Right atrium auricular region (tissue), 2 donors: ENCODE results near the gene MECR. TPM values are rescaled to one million over a fixed set of nuclear protein-coding genes. Genes with fewer than 3 reads are reported as not detected.

Experiments
- DNase-seq: peaks from one replicate; pipeline ENCODE4 v3.0.0-alpha.2; 2019; ENCODE audit warnings: low spot score
- H3K27ac ChIP-seq, 2 donors: fragments of 200-600 bp; sonication (generic); 1 replicate in 1 of 2; 2 replicates in 1 of 2; pipeline ENCODE4 v1.5.1; 2016 to 2019
- H3K27me3 ChIP-seq, 2 donors: fragments of 200-600 bp; sonication (generic); one replicate each; pipeline versions ENCODE4 v1.5.1 to v1.6.0; 2017 to 2019
- H3K36me3 ChIP-seq: fragments of 200-600 bp; sonication (generic); one replicate; pipeline ENCODE4 v1.5.1; 2016
- H3K4me1 ChIP-seq, 2 donors: fragments of 200-600 bp; sonication (generic); one replicate each; pipeline versions ENCODE4 v1.5.1 to v1.6.0; 2017 to 2019
- H3K4me3 ChIP-seq, 2 donors: fragments of 200-600 bp; sonication (generic); 1 replicate in 1 of 2; 2 replicates in 1 of 2; pipeline ENCODE4 v1.5.1; 2017 to 2019; ENCODE audit warnings: mild to moderate bottlenecking in 1 of 2, moderate library complexity in 1 of 2
- H3K9me3 ChIP-seq, 2 donors: fragments of 200-600 bp; sonication (generic); one replicate each; pipeline ENCODE4 v1.5.1; 2019
- total RNA-seq, 2 donors: library from RNA; depleted of rRNA; stranded (reverse); fragments of >200 nt; gene quantifications; one replicate each; pipeline ENCODE4 v1.1.0, GENCODE V29; 2016
- TF ChIP-seq, protein P1 (sequence below), 2 donors: fragments of 200-600 bp; sonication (generic); IDR thresholded peaks; one replicate each; pipeline ENCODE4 v1.5.1; 2019; ENCODE audit warnings: antibody characterized with exemption in 2 of 2

MECR gene
- total RNA-seq, 2 donors from 2014 or later, result 18.4 to 24.3 TPM

DNA sequence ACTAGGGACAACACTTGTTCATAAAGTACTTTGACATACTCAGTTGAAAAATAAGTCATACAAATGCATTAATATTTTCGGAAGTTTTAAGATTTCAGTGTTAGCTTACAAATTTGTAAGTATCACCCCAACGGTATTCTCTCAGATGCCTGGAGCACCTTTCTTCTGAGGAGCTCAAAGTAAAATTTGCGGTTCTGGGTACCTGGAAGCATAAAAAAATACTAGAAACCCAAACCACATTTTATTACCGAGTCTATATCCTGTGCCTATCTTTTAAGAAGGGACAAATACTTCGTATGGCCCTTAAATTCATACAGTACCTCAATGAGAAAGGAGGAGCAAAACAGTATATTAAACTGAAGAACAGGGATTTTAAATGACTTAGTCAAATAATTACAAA, 59.2 kb downstream of the MECR start:
- peaks cover 22% of the 10 kb centered on the region for H3K36me3 ChIP-seq
- H3K27ac ChIP-seq, result no peak overlapping the region
- no peaks in the 10 kb centered on the region for H3K9me3 ChIP-seq
- peaks cover 0 to 43% of the 10 kb centered on the region in 2 donors for H3K4me1 ChIP-seq
- no peak for DNase-seq
- H3K27me3 ChIP-seq, result no peaks in the 10 kb centered on the region
- H3K4me3 ChIP-seq, result no peak overlapping the region
- TF ChIP-seq, protein P1, sequence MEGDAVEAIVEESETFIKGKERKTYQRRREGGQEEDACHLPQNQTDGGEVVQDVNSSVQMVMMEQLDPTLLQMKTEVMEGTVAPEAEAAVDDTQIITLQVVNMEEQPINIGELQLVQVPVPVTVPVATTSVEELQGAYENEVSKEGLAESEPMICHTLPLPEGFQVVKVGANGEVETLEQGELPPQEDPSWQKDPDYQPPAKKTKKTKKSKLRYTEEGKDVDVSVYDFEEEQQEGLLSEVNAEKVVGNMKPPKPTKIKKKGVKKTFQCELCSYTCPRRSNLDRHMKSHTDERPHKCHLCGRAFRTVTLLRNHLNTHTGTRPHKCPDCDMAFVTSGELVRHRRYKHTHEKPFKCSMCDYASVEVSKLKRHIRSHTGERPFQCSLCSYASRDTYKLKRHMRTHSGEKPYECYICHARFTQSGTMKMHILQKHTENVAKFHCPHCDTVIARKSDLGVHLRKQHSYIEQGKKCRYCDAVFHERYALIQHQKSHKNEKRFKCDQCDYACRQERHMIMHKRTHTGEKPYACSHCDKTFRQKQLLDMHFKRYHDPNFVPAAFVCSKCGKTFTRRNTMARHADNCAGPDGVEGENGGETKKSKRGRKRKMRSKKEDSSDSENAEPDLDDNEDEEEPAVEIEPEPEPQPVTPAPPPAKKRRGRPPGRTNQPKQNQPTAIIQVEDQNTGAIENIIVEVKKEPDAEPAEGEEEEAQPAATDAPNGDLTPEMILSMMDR (IDR thresholded peaks at IDR 0.05), result no peak

GRCh38 chr1:29171089-29171488, 59.6 kb downstream of the MECR start:
- no peak for DNase-seq
- H3K4me3 ChIP-seq, result no peak overlapping the region
- H3K36me3 ChIP-seq, result peaks cover 26% of the 10 kb centered on the region
- H3K4me1 ChIP-seq, result peaks cover 0 to 42% of the 10 kb centered on the region in 2 donors
- no peaks in the 10 kb centered on the region for H3K9me3 ChIP-seq
- TF ChIP-seq, protein P1 (IDR thresholded peaks at IDR 0.05), result no peak
- H3K27me3 ChIP-seq, result no peaks in the 10 kb centered on the region
- H3K27ac ChIP-seq, result no peak overlapping the region

DNA sequence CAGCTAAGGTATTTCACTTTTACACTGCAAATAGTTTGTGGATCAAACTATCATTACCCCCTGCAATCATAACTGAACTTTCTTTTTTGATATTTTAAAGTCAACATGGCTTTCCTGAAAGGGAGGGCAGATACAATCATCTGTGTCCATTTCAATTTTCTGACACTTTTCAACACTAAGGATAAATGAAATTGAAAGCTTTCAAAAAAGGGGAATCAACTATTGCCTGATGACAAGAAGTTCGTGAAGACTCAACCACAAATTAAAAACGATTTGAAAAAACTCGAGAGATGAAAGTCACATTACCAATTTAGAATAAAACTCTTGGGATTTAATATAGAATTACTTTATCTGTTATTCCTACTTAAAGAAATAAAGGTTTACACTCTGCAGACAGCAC, 60.8 kb downstream of the MECR start:
- Histone ChIP-seq H3K4me1 (peaks cover 0 to 37% of the 10 kb centered on the region in 2 donors), H3K27ac (no peak overlapping the region), H3K9me3 (no peaks in the 10 kb centered on the region), H3K36me3 (peaks cover 37% of the 10 kb centered on the region), H3K4me3 (no peak overlapping the region), H3K27me3 (no peaks in the 10 kb centered on the region)
- TF ChIP-seq, protein P1 (IDR thresholded peaks at IDR 0.05), result no peak
- DNase-seq, result no peak

DNA sequence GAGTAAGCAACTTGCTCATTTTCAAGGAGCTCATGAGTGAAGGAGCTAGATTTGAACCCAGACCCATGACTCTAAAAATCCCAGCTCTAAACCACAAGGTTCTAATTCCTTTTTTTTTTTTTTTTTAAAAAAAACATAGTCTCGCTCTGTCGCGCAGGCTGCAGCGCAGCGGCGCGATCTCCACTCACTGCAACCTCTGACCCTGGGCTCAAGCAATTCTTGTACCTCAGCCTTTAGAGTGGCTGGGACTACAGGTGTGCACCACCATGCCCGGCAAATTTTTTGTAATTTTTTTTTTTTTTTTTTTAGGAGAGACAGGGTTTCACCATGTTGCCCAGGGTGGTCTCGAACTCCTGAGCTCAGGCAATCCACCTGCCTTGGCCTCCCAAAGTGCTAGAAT, 62.8 kb downstream of the MECR start:
- Histone ChIP-seq H3K36me3 (peaks cover 46% of the 10 kb centered on the region), H3K27ac (no peak overlapping the region), H3K27me3 (no peaks in the 10 kb centered on the region), H3K4me3 (no peak overlapping the region), H3K9me3 (no peaks in the 10 kb centered on the region), H3K4me1 (peaks cover 0 to 43% of the 10 kb centered on the region in 2 donors)
- DNase-seq, result no peak
- TF ChIP-seq, protein P1 (IDR thresholded peaks at IDR 0.05), result no peak

GRCh38 chr1:29166291-29166878, 64.3 kb downstream of the MECR start:
- no peak overlapping the region for H3K27ac ChIP-seq
- no peak for DNase-seq
- TF ChIP-seq, protein P1 (IDR thresholded peaks at IDR 0.05), result no peak
- H3K27me3 ChIP-seq, result no peaks in the 10 kb centered on the region
- peaks cover 0 to 53% of the 10 kb centered on the region in 2 donors for H3K4me1 ChIP-seq
- H3K9me3 ChIP-seq, result no peaks in the 10 kb centered on the region
- H3K4me3 ChIP-seq, result no peak overlapping the region
- peaks cover 46% of the 10 kb centered on the region for H3K36me3 ChIP-seq

- Histone ChIP-seq H3K4me1 (peaks cover 0 to 43% of the 10 kb centered on the region in 2 donors), H3K27ac (no peak overlapping the region), H3K36me3 (peaks cover 56% of the 10 kb centered on the region)
Measured at GRCh38 chr1:29164588-29164987, 66.1 kb downstream of the MECR start.

More at GRCh38 chr1:29164588-29164987, 66.1 kb downstream of the MECR start:
- Histone ChIP-seq H3K9me3 (no peaks in the 10 kb centered on the region), H3K27me3 (no peaks in the 10 kb centered on the region), H3K4me3 (no peak overlapping the region)
- DNase-seq, result no peak
- TF ChIP-seq, protein P1 (IDR thresholded peaks at IDR 0.05), result no peak
